Left lung (tissue), 10 donors: ENCODE results near the gene ATG9B. TPM values are rescaled to one million over a fixed set of nuclear protein-coding genes. Genes with fewer than 3 reads are reported as not detected.

Experiments
- ATAC-seq: fragments of 200-7000 bp; cut with Tn5 transposase; one replicate; pipeline ENCODE4 v1.9.1; 2020; ENCODE audit warnings: moderate library complexity
- DNase-seq, 4 donors: peaks; one replicate each; pipeline ENCODE4 v3.0.0-alpha.2; 2013 to 2020
- H3K27ac ChIP-seq, 2 donors: fragments of 200-600 bp; sonication (generic) in 1 of 2; one replicate each; pipeline versions ENCODE4 v1.5.0 to v1.8.0; 2020 to 2021
- H3K27me3 ChIP-seq, 2 donors: fragments of 200-600 bp; sonication (generic) in 1 of 2; one replicate each; pipeline versions ENCODE4 v1.5.0 to v1.8.0; 2020 to 2021
- H3K36me3 ChIP-seq, 2 donors: fragments of 200-600 bp; sonication (generic) in 1 of 2; one replicate each; pipeline versions ENCODE4 v1.5.0 to v1.8.0; 2020 to 2021
- H3K4me1 ChIP-seq, 2 donors: fragments of 200-600 bp; one replicate each; pipeline ENCODE4 v1.8.0; 2021
- H3K4me3 ChIP-seq, 2 donors: fragments of 200-600 bp; sonication (generic) in 1 of 2; one replicate each; pipeline versions ENCODE4 v1.5.0 to v1.8.0; 2020 to 2021; ENCODE audit warnings: mild to moderate bottlenecking in 1 of 2
- H3K9me3 ChIP-seq, 2 donors: fragments of 200-600 bp; sonication (generic) in 1 of 2; one replicate each; pipeline versions ENCODE4 v1.5.0 to v1.8.0; 2020 to 2021
- CTCF ChIP-seq, 2 donors: fragments of 200-600 bp; sonication (generic) in 1 of 2; IDR thresholded peaks; one replicate each; pipeline versions ENCODE4 v1.5.0 to v1.8.0; 2021; ENCODE audit warnings: antibody characterized with exemption in 2 of 2
- intact Hi-C, 2 donors: fragments of 100-400 bp; cut with DNase I; formaldehyde crosslinking; loops; one replicate each; pipeline versions ENCODE4 v1.11.2 to v1.14.2; 2022
- polyA plus RNA-seq, 6 donors: library from polyadenylated mRNA; unstranded; fragments of 120-200 nt; gene quantifications; one replicate each; pipeline ENCODE4 v1.2.1, GENCODE V29; 2013; ENCODE audit not compliant: insufficient read length in 6 of 6
- total RNA-seq, 2 donors: library from RNA; stranded (reverse); fragmentation: NEBNext Ultra II Directional; extraction: Animal tissue kit (Norgen Biotek cat#: 25700); gene quantifications; one replicate each; pipeline ENCODE4 v1.2.1, GENCODE V29; 2021
- donor health status: DM: no; HTN: yes; CAD: no.
- donor health status: DM: no; HTN: no; CAD: no.

The ATG9B gene
- total and polyA plus RNA-seq, 8 donors = 0.68 to 7.1 (median 3.6) TPM

DNA sequence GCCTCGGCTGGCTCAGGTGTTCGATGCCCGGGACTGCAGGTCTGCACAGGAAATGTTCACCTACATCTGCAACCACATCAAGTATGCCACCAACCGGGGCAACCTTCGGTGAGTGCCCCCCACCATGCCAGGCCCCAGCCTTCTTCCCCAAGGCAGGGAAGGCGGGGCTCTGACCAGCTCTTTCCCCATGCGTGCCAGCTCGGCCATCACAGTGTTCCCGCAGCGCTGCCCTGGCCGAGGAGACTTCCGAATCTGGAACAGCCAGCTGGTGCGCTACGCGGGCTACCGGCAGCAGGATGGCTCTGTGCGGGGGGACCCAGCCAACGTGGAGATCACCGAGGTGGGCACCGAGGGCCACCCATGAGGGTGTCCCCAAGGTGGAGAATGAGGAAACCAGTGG lies 26.0 kb downstream of the ATG9B start:
- DNase-seq = no peak
- TF ChIP-seq CTCF (IDR thresholded peaks at IDR 0.05) = no peak
- no peaks in the 10 kb centered on the region for H3K9me3 ChIP-seq
- intact Hi-C loops = no loop called here
- H3K4me1 ChIP-seq = peaks cover 0 to 25% of the 10 kb centered on the region in 2 donors
- no peak overlapping the region for H3K4me3 ChIP-seq
- no peak overlapping the region for H3K27ac ChIP-seq
- peaks cover 0 to 5% of the 10 kb centered on the region in 2 donors for H3K36me3 ChIP-seq
- H3K27me3 ChIP-seq = peaks cover 0 to 14% of the 10 kb centered on the region in 2 donors
- no peak for ATAC-seq

GRCh38 chr7:150997817-150998216 lies 26.5 kb downstream of the ATG9B start:
- H3K27ac ChIP-seq = no peak overlapping the region
- peaks cover 0 to 14% of the 10 kb centered on the region in 2 donors for H3K27me3 ChIP-seq
- no peak for ATAC-seq
- H3K4me3 ChIP-seq = no peak overlapping the region
- H3K36me3 ChIP-seq = peaks cover 0 to 5% of the 10 kb centered on the region in 2 donors
- no peak for TF ChIP-seq CTCF (IDR thresholded peaks at IDR 0.05)
- peaks cover 0 to 25% of the 10 kb centered on the region in 2 donors for H3K4me1 ChIP-seq
- H3K9me3 ChIP-seq = no peaks in the 10 kb centered on the region
- no peak for DNase-seq
- intact Hi-C loops = no loop called here

DNA sequence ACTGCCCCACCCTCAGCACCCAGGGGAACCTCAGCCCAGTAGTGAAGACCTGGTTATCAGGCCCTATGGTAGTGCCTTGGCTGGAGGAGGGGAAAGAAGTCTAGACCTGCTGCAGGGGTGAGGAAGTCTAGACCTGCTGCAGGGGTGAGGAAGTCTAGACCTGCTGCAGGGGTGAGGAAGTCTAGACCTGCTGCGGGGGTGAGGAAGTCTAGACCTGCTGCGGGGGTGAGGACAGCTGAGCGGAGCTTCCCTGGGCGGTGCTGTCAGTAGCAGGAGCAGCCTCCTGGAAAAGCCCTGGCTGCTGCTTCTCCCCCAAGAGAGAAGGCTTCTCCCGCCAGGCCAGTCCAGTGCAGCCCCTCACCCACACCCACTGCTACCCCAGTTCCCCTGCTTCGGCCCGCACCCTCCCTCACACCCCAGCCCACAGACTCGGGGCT lies 27.2 kb downstream of the ATG9B start:
- Histone ChIP-seq H3K9me3 (no peaks in the 10 kb centered on the region), H3K27ac (no peak overlapping the region), H3K4me1 (peaks cover 0 to 25% of the 10 kb centered on the region in 2 donors), H3K4me3 (no peak overlapping the region), H3K36me3 (peaks cover 0 to 5% of the 10 kb centered on the region in 2 donors), H3K27me3 (peaks cover 0 to 14% of the 10 kb centered on the region in 2 donors)
- no peak for TF ChIP-seq CTCF (IDR thresholded peaks at IDR 0.05)
- DNase-seq = no peak
- ATAC-seq = no peak
- intact Hi-C loops = no loop called here

DNA sequence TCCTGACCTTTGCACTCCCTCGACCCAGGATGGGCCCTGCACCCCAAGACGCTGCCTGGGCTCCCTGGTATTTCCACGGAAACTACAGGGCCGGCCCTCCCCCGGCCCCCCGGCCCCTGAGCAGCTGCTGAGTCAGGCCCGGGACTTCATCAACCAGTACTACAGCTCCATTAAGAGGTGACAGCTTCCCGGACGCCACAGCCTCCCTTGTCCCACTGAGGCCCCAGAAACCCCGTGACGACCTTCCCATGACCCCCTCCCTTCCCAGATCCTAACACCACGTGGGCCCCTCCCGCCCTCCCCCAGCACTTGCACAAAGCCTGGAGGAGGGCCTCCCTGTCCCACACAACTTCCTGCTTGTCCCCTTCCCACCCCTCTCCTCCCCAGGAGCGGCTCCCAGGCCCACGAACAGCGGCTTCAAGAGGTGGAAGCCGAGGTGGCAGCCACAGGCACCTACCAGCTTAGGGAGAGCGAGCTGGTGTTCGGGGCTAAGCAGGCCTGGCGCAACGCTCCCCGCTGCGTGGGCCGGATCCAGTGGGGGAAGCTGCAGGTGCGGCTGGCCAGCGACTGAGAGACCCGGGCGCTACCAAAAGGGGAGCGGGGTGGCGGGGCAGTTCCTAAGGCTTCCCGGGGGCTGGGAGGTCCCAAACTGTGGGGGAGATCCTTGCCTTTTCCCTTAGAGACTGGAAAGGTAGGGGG lies 27.8 kb downstream of the ATG9B start:
- peaks cover 0 to 14% of the 10 kb centered on the region in 2 donors for H3K27me3 ChIP-seq
- H3K9me3 ChIP-seq = no peaks in the 10 kb centered on the region
- ATAC-seq = peak; percentile 12
- H3K4me3 ChIP-seq = no peak overlapping the region
- no peak overlapping the region for H3K27ac ChIP-seq
- no peak for TF ChIP-seq CTCF (IDR thresholded peaks at IDR 0.05)
- peaks cover 0 to 2% of the 10 kb centered on the region in 2 donors for H3K36me3 ChIP-seq
- intact Hi-C loops = no loop called here
- peaks cover 0 to 25% of the 10 kb centered on the region in 2 donors for H3K4me1 ChIP-seq
- DNase-seq = no peak

- no peak for DNase-seq
These were observed 29.3 kb downstream of the ATG9B start for GRCh38 chr7:150994838-150995510.

More at GRCh38 chr7:150994838-150995510, 29.3 kb downstream of the ATG9B start:
- H3K27ac ChIP-seq = peak overlapping the region in 1 of 2 donors; percentile 39
- no peak for TF ChIP-seq CTCF (IDR thresholded peaks at IDR 0.05)
- peaks cover 0 to 14% of the 10 kb centered on the region in 2 donors for H3K27me3 ChIP-seq
- no peak for ATAC-seq
- peaks cover 0 to 10% of the 10 kb centered on the region in 2 donors for H3K9me3 ChIP-seq
- intact Hi-C loops = no loop called here
- H3K36me3 ChIP-seq = no peaks in the 10 kb centered on the region
- H3K4me3 ChIP-seq = peak overlapping the region in 1 of 2 donors; percentile 34
- H3K4me1 ChIP-seq = peaks cover 0 to 25% of the 10 kb centered on the region in 2 donors
